Tibial artery (tissue), 4 donors: ENCODE measurements around the gene TMEM185A.
"Not testable (repeated sequence)": the region's sequence is repeated elsewhere in the genome, so short reads cannot be mapped to it uniquely, and the experiment has no call there.

Source experiments
- DNase-seq, 2 donors: peaks; one replicate each; pipeline ENCODE4 v3.0.0-alpha.2; 2019
- H3K27ac ChIP-seq, 2 donors: fragments of 200-600 bp; sonication (generic) in 1 of 2; 1 replicate in 1 of 2; 2 replicates in 1 of 2; pipeline ENCODE4 v1.5.1; 2018 to 2019; ENCODE audit warnings: mild to moderate bottlenecking in 1 of 2
- H3K27me3 ChIP-seq, 2 donors: fragments of 200-600 bp; sonication (generic) in 1 of 2; one replicate each; pipeline versions ENCODE4 v1.5.1 to v1.6.0; 2016 to 2019
- H3K36me3 ChIP-seq, 3 donors: fragments of 200-600 bp; sonication (generic) in 2 of 3; one replicate each; pipeline ENCODE4 v1.5.1; 2016 to 2019; ENCODE audit warnings: mild to moderate bottlenecking in 2 of 3
- H3K4me1 ChIP-seq, 4 donors: fragments of 200-600 bp; sonication (generic) in 2 of 4; 1 replicate in 3 of 4; 2 replicates in 1 of 4; pipeline ENCODE4 v1.5.1; 2016 to 2019
- H3K4me3 ChIP-seq, 2 donors: fragments of 200-600 bp; sonication (generic) in 1 of 2; 1 replicate in 1 of 2; 2 replicates in 1 of 2; pipeline ENCODE4 v1.5.1; 2018 to 2019; ENCODE audit warnings: mild to moderate bottlenecking in 2 of 2
- H3K9me3 ChIP-seq, 3 donors: fragments of 200-600 bp; sonication (generic) in 1 of 3; one replicate each; pipeline ENCODE4 v1.5.1; 2016 to 2019
- CTCF ChIP-seq, 2 experiments: fragments of 200-600 bp in 1 of 2; fragments of 450-650 bp in 1 of 2; IDR thresholded peaks; one replicate each; pipeline ENCODE4 v1.5.1; 2017 to 2019; ENCODE audit warnings: antibody characterized with exemption in 2 of 2, mild to moderate bottlenecking in 1 of 2, moderate library complexity in 1 of 2
- intact Hi-C: fragments of 100-400 bp; cut with DNase I; formaldehyde crosslinking; loops from one replicate; pipeline ENCODE4 v1.15.0; 2023; ENCODE audit warnings: low total_unique reads

Gene TMEM185A

GRCh38 chrX:149567621-149568417 is 63.8 kb downstream of the TMEM185A start:
- H3K4me3 ChIP-seq, result no peak overlapping the region

DNA sequence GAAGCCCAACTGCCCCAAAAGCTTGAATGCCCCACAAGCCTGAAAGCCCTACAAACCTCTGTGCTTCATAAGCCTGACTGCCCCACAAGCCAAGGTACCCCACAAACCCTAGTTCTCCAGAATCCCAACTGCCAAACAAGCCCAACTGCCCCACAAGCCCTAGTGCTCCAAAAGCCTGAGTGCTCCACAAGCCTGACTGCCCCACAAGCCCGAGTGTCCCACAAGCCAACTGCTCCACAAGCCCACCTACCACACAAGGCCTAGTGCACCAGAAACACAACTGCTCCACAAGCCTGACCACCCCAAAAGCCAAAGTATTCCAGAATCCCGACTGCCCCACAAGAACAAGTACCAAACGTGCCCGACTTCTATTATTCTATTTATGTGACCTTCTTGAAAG is 68.2 kb downstream of the TMEM185A start:
- no peaks in the 10 kb centered on the region for H3K9me3 ChIP-seq
- no peaks in the 10 kb centered on the region for H3K27me3 ChIP-seq
- no peak for DNase-seq
- no peaks in the 10 kb centered on the region for H3K36me3 ChIP-seq
- H3K4me1 ChIP-seq, result peaks cover 0 to 8% (median 2%) of the 10 kb centered on the region in 4 donors
- no peak overlapping the region for H3K4me3 ChIP-seq
- intact Hi-C loops, result loop anchor here (10.0 kb wide), 1 partner anchor 71 kb away; the partner anchor contains the start of gene TMEM185A
- no peak overlapping the region for H3K27ac ChIP-seq
- TF ChIP-seq CTCF (IDR thresholded peaks at IDR 0.05), result no peak

More at GRCh38 chrX:149567621-149568417, 63.8 kb downstream of the TMEM185A start:
- Histone ChIP-seq H3K27ac (no peak overlapping the region), H3K27me3 (no peaks in the 10 kb centered on the region), H3K4me1 (peaks cover 0 to 15% (median 6%) of the 10 kb centered on the region in 4 donors), H3K9me3 (no peaks in the 10 kb centered on the region), H3K36me3 (no peaks in the 10 kb centered on the region)
- DNase-seq, result no peak
- TF ChIP-seq CTCF (IDR thresholded peaks at IDR 0.05), result no peak
- intact Hi-C loops, result loop anchor here (10.0 kb wide), 1 partner anchor 67 kb away; the partner anchor contains the start of gene TMEM185A

DNA sequence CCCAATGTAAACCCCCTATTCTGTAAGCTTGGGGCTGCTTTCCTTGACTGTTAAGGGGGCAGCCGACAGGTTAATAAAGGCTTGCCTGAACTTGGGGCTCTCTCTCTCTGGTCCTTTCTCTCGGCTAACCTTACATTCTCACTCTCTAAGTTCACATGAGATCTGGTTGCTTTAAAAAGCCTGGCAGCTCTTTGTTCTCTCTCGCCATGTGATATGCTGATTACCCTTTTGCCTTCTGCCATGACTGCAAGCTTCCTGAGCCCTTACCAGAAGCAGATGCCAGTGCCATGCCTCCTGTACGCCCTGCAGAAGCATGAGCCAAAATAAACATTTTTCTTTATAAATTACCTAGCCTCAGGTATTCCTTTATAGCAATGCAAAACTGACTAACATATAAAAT is 76.3 kb downstream of the TMEM185A start:
- H3K9me3 ChIP-seq, H3K27me3 ChIP-seq, intact Hi-C loops, H3K27ac ChIP-seq, H3K4me3 ChIP-seq, H3K36me3 ChIP-seq, H3K4me1 ChIP-seq, DNase-seq: not testable (repeated sequence)

DNA sequence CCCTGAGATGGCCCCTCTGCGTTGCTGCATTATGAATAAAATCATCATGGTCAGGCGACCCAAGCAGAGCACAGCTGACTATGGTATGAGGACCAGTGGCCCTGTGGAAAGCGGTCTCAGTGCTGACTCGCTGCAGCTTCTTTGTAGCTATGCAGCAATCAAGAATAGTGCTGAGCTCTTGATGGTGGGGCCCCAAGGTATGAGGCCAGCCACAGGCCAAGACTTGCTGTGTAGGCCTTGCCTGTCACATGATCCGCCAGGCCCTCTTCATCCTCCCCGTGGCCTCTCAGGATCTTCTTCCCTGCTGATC is 79.7 kb downstream of the TMEM185A start:
- DNase-seq, H3K36me3 ChIP-seq, H3K27ac ChIP-seq, intact Hi-C loops, H3K27me3 ChIP-seq, H3K9me3 ChIP-seq, H3K4me1 ChIP-seq, H3K4me3 ChIP-seq: not testable (repeated sequence)

DNA sequence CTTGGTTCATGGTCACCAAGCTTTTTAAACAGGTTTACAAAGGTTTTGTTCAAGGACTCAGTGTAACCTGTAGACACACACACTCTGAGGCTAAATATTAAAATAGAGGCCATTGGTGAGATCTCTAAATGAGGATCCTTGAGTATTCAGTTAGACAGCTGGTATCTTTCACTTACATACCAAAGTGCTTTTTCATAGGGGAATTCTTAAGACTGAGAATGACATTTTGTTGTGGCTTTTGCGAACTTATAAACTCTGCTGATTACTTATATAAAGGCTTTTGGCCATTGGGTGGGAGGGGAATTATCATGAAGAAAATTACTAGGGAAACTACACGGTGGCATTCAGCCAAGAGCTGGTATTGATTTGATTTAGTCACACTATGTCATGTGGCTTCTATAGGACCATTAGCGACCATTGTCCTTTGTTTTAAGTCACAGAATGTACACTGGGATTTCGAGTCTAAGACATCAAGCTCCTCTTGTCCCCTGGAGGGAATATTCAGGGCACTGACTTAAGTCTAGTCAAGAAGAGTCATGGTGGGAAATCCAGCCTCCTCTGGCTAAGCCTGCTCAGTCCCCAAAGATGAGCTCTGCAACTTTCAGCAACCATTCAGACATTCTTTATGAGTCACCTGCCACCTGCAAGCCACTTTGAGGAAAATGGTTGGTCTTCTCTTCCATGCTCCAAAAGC is 80.2 kb downstream of the TMEM185A start:
- H3K27me3 ChIP-seq, H3K27ac ChIP-seq, H3K36me3 ChIP-seq, H3K4me1 ChIP-seq, intact Hi-C loops, DNase-seq, H3K4me3 ChIP-seq, H3K9me3 ChIP-seq: not testable (repeated sequence)

GRCh38 chrX:149550454-149550853 is 81.1 kb downstream of the TMEM185A start:
- not testable (repeated sequence) for DNase-seq

DNA sequence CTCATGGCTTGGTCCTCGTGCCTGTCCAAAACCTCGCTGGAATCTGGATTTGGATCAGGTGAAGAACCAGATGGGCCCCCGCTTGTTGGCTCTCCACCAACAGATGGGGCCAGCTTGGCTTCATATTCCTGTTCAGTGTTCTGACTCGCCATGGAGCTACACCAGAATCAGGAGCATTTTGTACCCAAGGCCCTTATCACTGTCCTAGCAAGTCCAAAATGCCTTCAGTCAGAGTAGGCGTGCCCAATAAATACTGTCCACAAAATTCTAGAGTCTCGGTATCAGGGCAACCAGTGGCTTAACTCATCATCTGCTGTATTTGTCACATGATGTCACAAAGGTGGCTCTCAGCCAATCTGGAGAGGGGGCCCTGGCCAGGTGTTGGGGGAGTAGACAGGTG is 81.9 kb downstream of the TMEM185A start, which contains the start of gene HSFX3:
TSS of gene HSFX3 (minus strand) at position 224 of the 400 bp plus-strand sequence. CDS start at position 152, 72 bp downstream.
- intact Hi-C loops, DNase-seq, H3K4me1 ChIP-seq, H3K27ac ChIP-seq, H3K36me3 ChIP-seq, H3K4me3 ChIP-seq, H3K9me3 ChIP-seq, H3K27me3 ChIP-seq: not testable (repeated sequence)

More at GRCh38 chrX:149550454-149550853, 81.1 kb downstream of the TMEM185A start:
- intact Hi-C loops, H3K36me3 ChIP-seq, H3K4me1 ChIP-seq, H3K4me3 ChIP-seq, H3K9me3 ChIP-seq, H3K27me3 ChIP-seq, H3K27ac ChIP-seq: not testable (repeated sequence)

DNA sequence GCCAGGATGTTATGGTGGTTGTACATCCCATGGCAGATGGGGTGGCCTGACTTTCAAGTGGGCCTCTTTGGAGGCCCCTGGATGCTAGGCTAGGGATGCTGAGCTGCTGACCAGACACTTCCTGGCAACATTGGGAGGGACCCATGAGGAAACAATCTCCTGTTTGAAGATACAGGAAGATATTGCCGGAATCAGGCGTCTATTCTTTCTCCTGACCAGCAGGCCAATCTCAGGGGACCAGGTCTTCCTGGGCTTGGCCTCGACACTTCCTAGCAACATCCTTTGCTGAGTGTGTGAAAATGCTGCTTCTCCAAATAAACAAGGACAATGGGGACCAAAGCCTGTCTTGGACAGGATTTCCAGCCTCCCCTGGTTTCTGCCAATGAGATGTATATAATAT is 83.8 kb downstream of the TMEM185A start:
- H3K9me3 ChIP-seq, intact Hi-C loops, H3K4me1 ChIP-seq, H3K27me3 ChIP-seq, H3K36me3 ChIP-seq, H3K4me3 ChIP-seq, H3K27ac ChIP-seq, DNase-seq: not testable (repeated sequence)

DNA sequence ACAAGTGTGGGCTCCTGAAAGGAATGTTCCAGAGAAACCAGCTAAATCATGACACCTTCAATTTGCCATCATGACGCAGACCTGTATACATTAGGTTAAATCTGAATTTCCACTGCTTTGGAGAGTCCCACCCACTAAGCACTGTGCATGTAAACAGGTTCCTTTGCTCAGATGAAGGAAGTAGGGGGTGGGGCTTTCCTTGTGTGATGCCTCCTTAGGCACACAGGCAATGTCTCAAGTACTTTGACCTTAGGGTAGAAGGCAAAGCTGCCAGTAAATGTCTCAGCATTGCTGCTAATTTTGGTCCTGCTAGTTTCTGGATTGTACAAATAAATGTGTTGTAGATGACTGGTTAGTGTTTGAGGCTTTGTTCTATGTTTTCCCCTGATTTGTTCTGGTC is 84.6 kb downstream of the TMEM185A start:
- H3K4me1 ChIP-seq, DNase-seq, H3K4me3 ChIP-seq, H3K27ac ChIP-seq, H3K27me3 ChIP-seq, intact Hi-C loops, H3K9me3 ChIP-seq, H3K36me3 ChIP-seq: not testable (repeated sequence)
